Esophagus squamous epithelium (tissue), 5 donors: ENCODE results near the gene HIPK4. TPM values are rescaled to one million over a fixed set of nuclear protein-coding genes. Genes with fewer than 3 reads are reported as not detected.

Source experiments
- DNase-seq: peaks from one replicate; lab custom pipeline; 2025; lab: John Stamatoyannopoulos, UW
- H3K27ac ChIP-seq, 4 donors: fragments of 200-600 bp; sonication (generic); one replicate each; pipeline ENCODE4 v1.5.1; 2016 to 2019; ENCODE audit warnings: mild to moderate bottlenecking in 1 of 4
- H3K27me3 ChIP-seq, 4 donors: fragments of 200-600 bp; sonication (generic); 1 replicate in 3 of 4; 2 replicates in 1 of 4; pipeline versions ENCODE4 v1.5.1 to v1.6.0; 2017 to 2021; ENCODE audit warnings: antibody characterized with exemption in 1 of 4
- H3K36me3 ChIP-seq, 3 donors: fragments of 200-600 bp; sonication (generic); one replicate each; pipeline ENCODE4 v1.5.1; 2016 to 2019
- H3K4me1 ChIP-seq, 3 donors: fragments of 200-600 bp; sonication (generic); one replicate each; pipeline ENCODE4 v1.5.1; 2017 to 2019
- H3K4me3 ChIP-seq, 4 donors: fragments of 200-600 bp; sonication (generic); 1 replicate in 3 of 4; 2 replicates in 1 of 4; pipeline ENCODE4 v1.5.1; 2016 to 2019; ENCODE audit warnings: mild to moderate bottlenecking in 2 of 4, moderate library complexity in 1 of 4
- H3K9me3 ChIP-seq, 3 donors: fragments of 200-600 bp; sonication (generic); one replicate each; pipeline ENCODE4 v1.5.1; 2016 to 2019
- POLR2A ChIP-seq, 4 donors: fragments of 450-650 bp; IDR thresholded peaks; one replicate each; pipeline ENCODE4 v1.6.1; 2017; ENCODE audit warnings: antibody characterized with exemption in 4 of 4, mild to moderate bottlenecking in 4 of 4, moderate library complexity in 3 of 4
- WGBS, 2 donors: methylation state at CpG; one replicate each; pipeline ENCODE4 v1.1.5; 2018; 5-methylcytosine and 5-hydroxymethylcytosine counted together
- intact Hi-C: fragments of 100-400 bp; cut with DNase I; formaldehyde crosslinking; loops from one replicate; pipeline ENCODE4 v1.15.0; 2022
- total RNA-seq, 4 donors: library from RNA; depleted of rRNA; stranded (reverse); fragments of >200 nt; gene quantifications; one replicate each; pipeline ENCODE4 v1.1.0, GENCODE V29; 2016
- TF ChIP-seq, protein P1 (sequence below), 6 experiments: fragments of 450-650 bp in 4 of 6; fragments of 200-600 bp in 2 of 6; sonication (generic) in 2 of 6; IDR thresholded peaks; one replicate each; pipeline ENCODE4 v1.5.1; 2016 to 2019; ENCODE audit warnings: antibody characterized with exemption in 6 of 6, mild to moderate bottlenecking in 4 of 6, moderate library complexity in 4 of 6
- donor health status: DM: yes; HTN: yes; CAD: no.

Gene HIPK4
- total RNA-seq, 4 donors from 2014 or later = 0.19 TPM; not detected in 3

DNA sequence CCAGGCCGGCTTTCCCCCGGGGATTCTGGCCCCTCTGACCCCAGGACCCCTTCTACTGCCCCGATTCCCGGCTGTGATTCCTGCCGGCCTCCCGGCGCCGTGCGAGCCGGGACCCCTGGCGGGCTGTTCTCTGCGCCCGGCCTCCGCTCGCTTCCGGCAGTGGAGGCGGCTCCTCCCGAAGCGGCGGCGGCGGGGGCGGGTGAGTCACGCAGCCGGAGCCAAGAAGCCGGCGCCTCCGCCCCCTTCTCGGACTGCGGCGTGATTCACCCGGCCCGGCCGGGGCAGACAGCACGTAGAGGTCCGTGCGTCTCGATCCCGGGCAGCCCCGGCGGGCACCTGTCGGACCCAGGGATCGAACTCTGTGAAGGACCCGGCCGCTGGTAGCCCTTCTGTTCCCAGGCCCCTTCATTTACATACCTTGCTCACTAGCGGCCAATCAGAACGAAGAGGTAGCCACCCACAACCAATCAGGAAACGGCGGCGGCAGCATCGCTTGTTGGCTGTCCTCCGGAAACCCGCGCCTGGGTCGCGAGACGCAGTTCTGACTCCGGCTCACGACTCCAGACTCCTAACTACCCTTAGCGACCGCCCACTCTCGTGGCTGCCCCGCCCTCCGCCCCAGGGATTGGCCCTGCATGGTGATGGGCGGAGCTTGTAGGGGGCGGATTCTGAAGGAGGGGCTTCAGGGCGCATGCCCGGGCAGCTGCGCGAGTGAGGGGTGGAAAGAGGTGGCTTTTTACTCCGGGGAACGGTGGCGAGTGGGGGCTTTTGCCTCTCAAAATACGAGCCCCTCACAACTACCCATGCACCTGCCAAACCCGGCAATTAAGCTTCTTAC, 35.7 kb upstream of the HIPK4 start, which contains the start of gene SERTAD1:
SERTAD1 (minus strand) TSS at position 543 of the 838 bp plus-strand sequence. CDS start 2,446 bp downstream, outside the sequence.
- H3K4me3 ChIP-seq = peak within 1 kb of the TSS; percentile 77 to 95 (median 94)
- peak in 3 of 4 donors; percentile 94 to 99 (median 98) for TF ChIP-seq POLR2A (IDR thresholded peaks at IDR 0.05)
- TF ChIP-seq, protein P1, sequence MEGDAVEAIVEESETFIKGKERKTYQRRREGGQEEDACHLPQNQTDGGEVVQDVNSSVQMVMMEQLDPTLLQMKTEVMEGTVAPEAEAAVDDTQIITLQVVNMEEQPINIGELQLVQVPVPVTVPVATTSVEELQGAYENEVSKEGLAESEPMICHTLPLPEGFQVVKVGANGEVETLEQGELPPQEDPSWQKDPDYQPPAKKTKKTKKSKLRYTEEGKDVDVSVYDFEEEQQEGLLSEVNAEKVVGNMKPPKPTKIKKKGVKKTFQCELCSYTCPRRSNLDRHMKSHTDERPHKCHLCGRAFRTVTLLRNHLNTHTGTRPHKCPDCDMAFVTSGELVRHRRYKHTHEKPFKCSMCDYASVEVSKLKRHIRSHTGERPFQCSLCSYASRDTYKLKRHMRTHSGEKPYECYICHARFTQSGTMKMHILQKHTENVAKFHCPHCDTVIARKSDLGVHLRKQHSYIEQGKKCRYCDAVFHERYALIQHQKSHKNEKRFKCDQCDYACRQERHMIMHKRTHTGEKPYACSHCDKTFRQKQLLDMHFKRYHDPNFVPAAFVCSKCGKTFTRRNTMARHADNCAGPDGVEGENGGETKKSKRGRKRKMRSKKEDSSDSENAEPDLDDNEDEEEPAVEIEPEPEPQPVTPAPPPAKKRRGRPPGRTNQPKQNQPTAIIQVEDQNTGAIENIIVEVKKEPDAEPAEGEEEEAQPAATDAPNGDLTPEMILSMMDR (IDR thresholded peaks at IDR 0.05) = peak; percentile 39 to 76 (median 70)
- 0% methylated on average over 13 to 17 of the region's 75 CpGs for WGBS, 2 donors
- DNase-seq = peak; percentile 96
- no peaks in the 10 kb centered on the region for H3K27me3 ChIP-seq
- peaks cover 0 to 13% (median 7%) of the 10 kb centered on the region in 3 donors for H3K36me3 ChIP-seq
- peak within 1 kb of the TSS; percentile 99 to 100 (median 100) for H3K27ac ChIP-seq
- intact Hi-C loops = loop anchor here (10.0 kb wide), 1 partner anchor 179 kb away; the partner anchor contains the start of gene LTBP4
- peaks cover 15 to 57% (median 38%) of the 10 kb centered on the region in 3 donors for H3K4me1 ChIP-seq
- no peaks in the 10 kb centered on the region for H3K9me3 ChIP-seq

DNA sequence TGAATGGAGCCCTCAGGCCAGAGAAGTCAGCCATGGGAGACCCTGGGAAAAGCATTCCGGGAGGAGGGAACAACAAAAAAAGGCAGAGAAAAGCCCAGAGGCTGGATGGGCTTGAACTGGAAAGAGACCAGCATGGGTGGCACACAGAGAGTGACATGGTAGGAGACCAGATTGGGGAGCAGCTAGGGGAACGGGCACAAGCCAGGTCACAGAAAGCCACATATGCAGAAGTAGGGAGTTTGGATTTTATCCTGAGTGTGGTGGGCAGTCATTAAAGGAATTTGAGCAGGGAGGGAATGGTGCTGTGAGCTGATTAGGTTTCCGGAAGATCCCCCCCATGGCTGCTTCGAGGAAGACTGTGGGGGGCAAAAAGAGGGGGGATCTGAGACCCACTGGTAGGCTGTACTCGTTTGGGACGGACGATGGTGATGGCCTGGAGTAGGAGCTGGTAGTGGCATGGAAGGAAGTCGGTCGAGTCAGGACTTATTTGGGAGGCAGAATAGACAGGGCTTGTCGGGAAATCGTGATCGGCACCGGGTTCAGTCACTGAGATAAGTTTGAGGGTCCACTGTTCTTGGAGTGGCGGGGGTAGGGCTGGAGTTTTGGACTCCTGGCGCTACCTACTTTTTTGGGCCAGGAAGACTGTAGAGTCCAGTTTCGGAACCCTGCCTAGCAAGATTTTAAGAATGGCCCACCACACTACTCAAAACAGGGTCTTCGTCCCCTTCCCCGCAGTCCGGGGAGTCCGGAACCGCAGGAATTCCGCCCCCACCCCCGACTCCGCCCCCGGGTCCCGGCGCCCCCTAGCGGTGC, 34.9 kb upstream of the HIPK4 start:
- intact Hi-C loops = loop anchor here (10.0 kb wide), 1 partner anchor 180 kb away; the partner anchor contains the start of gene LTBP4
- TF ChIP-seq POLR2A (IDR thresholded peaks at IDR 0.05) = no peak
- TF ChIP-seq, protein P1 (IDR thresholded peaks at IDR 0.05) = peak in 1 of 6 experiments; percentile 81
- peak overlapping the region; percentile 99 to 100 (median 100) for H3K27ac ChIP-seq
- DNase-seq = no peak
- H3K27me3 ChIP-seq = no peaks in the 10 kb centered on the region
- WGBS, 2 donors = 1 to 2% methylated on average over 15 to 18 of the region's 28 CpGs
- H3K36me3 ChIP-seq = peaks cover 0 to 13% (median 7%) of the 10 kb centered on the region in 3 donors
- no peaks in the 10 kb centered on the region for H3K9me3 ChIP-seq
- peak overlapping the region; percentile 77 to 95 (median 94) for H3K4me3 ChIP-seq
- H3K4me1 ChIP-seq = peaks cover 20 to 65% (median 42%) of the 10 kb centered on the region in 3 donors

DNA sequence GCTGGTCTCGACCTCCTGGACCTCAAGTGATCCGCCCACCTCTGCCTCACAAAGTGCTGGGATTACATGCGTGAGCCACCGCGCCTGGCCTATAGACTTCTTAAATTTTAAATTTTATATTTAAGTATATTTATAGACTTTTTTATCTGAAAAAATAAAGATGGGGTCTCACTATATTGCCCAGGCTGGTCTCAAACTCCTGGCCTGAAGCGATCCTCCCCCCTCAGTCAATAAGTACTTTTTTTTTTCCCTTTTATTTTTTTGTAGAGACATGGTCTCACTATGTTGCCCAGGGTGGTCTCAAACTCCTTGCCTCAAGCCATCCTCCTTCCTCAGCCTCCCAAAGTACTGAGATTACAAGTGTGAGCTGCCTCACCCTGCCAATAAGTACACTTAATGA, 34.0 kb upstream of the HIPK4 start:
- H3K27ac ChIP-seq = peak overlapping the region in 3 of 4 donors; percentile 99 to 100 (median 99)
- H3K27me3 ChIP-seq = no peaks in the 10 kb centered on the region
- intact Hi-C loops = loop anchor here (10.0 kb wide), 1 partner anchor 181 kb away; the partner anchor contains the start of gene LTBP4
- H3K9me3 ChIP-seq = no peaks in the 10 kb centered on the region
- H3K4me3 ChIP-seq = peak overlapping the region in 3 of 4 donors; percentile 93 to 95 (median 94)
- peaks cover 0 to 13% (median 7%) of the 10 kb centered on the region in 3 donors for H3K36me3 ChIP-seq
- TF ChIP-seq POLR2A (IDR thresholded peaks at IDR 0.05) = no peak
- TF ChIP-seq, protein P1 (IDR thresholded peaks at IDR 0.05) = no peak
- WGBS, 2 donors = 87 to 96% methylated on average over 6 of the region's 6 CpGs
- DNase-seq = no peak
- peaks cover 20 to 64% (median 42%) of the 10 kb centered on the region in 3 donors for H3K4me1 ChIP-seq

DNA sequence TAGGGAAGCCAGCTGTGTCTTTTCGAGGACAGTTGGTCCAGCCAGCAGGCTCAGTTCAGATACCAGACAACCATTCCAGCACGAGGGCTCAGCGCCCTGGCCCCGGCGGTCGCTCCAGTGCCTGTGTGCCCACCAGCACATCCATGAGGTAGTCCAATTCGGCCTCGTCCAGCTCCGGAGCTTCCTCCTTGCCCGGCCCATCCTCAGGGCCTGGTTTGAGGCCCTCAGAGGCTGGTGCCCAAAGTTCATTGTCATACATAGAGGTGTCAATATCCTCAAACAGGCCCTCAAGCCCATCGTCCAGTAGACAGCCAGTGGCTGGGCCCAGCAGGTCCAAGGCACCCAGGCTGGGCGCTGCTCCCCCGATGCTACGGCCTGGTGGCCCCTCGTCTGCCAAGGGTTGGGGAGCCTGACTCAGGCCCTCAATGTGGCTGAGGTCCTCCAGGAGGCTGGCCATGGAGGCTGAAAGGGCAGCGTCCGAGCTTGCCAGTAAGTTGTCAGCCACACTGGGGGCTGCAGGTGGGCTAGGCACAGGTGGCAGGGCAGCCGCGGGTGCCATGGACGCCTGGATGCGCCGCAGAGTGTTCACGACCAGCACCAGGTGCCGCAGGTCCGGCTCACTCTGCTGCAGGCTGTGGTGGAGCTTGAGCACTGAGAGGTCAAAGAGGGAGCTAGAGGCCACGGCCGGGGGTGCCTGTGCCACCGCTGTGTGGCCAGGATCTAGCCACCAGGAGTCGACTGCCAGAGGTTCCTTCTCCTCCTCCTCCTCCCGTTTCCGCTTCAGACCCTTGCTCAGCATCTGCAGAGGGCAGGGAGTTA, 33.0 kb upstream of the HIPK4 start:
- WGBS, 2 donors = 73 to 81% methylated on average over 10 to 18 of the region's 31 CpGs
- DNase-seq = no peak
- Histone ChIP-seq H3K4me3 (no peak overlapping the region), H3K27me3 (no peaks in the 10 kb centered on the region), H3K9me3 (no peaks in the 10 kb centered on the region), H3K4me1 (peaks cover 20 to 61% (median 42%) of the 10 kb centered on the region in 3 donors), H3K36me3 (peaks cover 0 to 13% (median 7%) of the 10 kb centered on the region in 3 donors), H3K27ac (peak overlapping the region; percentile 64 to 100 (median 100))
- TF ChIP-seq, protein P1 (IDR thresholded peaks at IDR 0.05) = no peak
- no peak for TF ChIP-seq POLR2A (IDR thresholded peaks at IDR 0.05)
- intact Hi-C loops = loop anchor here (10.0 kb wide), 1 partner anchor 182 kb away; the partner anchor contains the start of gene LTBP4
